MG63 (cell line): ENCODE measurements around the gene MAP3K5. TPM values are rescaled to one million over a fixed set of nuclear protein-coding genes. Genes with fewer than 3 reads are reported as not detected.

Experiments used
- DNase-seq: peaks from one replicate; pipeline ENCODE4 v3.0.0-alpha.2; 2020
- H3K27me3 ChIP-seq: fragments of 250-450 bp; sonication (Bioruptor Pico); 2 replicates; pipeline ENCODE4 v1.5.1; 2020; ENCODE audit warnings: mild to moderate bottlenecking, moderate library complexity
- H3K36me3 ChIP-seq: fragments of 250-450 bp; sonication (Bioruptor Pico); 2 replicates; pipeline ENCODE4 v1.5.1; 2020; ENCODE audit warnings: mild to moderate bottlenecking, moderate library complexity
- H3K4me3 ChIP-seq: fragments of 250-450 bp; sonication (Bioruptor Pico); 2 replicates; pipeline ENCODE4 v1.5.1; 2020; ENCODE audit warnings: mild to moderate bottlenecking, moderate library complexity
- H3K9me3 ChIP-seq: fragments of 250-450 bp; sonication (Bioruptor Pico); 2 replicates; pipeline ENCODE4 v1.5.1; 2020; ENCODE audit warnings: mild to moderate bottlenecking, moderate library complexity
- total RNA-seq: library from RNA; depleted of rRNA; stranded (reverse); fragments of >200 nt; shearing (Covaris generic); gene quantifications from 2 replicates; pipeline ENCODE4 v1.2.3, GENCODE V29; 2014; ENCODE audit warnings: low replicate concordance; rRNA removed

The MAP3K5 gene
- total RNA-seq, 1 experiment from 2014 or later, result 5.7 TPM

DNA sequence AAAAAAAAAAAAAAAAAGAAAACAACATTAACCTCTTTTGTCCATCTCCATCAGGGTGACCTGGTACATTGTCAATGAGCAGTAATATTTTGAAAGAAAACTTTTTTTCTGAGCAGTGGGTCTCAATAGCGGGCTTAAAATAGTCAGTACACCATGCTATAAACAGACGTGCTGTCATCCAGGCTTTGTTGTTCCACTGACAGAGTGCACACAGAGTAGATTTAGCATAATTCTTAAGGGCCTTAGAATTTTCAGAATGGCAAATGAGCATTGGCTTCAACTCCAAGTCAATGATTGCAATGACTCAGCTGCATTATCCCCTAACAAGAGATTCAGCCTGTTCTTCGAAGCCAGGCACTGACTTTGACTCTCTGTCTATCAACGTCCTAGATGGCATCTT lies 277.7 kb downstream of the MAP3K5 start:
- no peak overlapping the region for H3K4me3 ChIP-seq
- DNase-seq, result no peak
- peaks cover 2% of the 10 kb centered on the region; the same call in 1 of the 2 replicates for H3K27me3 ChIP-seq
- no peaks in the 10 kb centered on the region for H3K9me3 ChIP-seq
- no peaks in the 10 kb centered on the region for H3K36me3 ChIP-seq

DNA sequence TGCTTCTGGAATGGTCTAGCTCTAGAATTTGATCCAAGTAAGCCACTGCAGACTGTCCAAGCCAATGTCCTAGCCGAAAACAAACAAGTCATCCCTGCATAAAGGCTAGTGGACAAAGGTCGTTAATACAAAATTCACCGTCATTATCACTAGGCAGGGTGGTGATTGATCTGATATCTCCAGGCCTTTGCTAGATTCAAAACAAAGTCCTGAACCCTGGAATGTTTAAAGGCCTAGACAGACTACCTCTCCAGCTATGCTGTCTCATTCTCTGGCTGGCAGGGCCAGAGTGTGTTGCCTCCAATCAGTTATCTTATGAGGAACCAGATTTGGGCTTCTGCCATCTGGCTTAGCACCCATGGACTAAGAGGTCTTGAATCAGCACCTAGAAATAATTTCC lies 280.4 kb downstream of the MAP3K5 start:
- peak; percentile 16 for DNase-seq
- H3K4me3 ChIP-seq, result no peak overlapping the region
- H3K27me3 ChIP-seq, result peaks cover 2% of the 10 kb centered on the region; the same call in 1 of the 2 replicates
- no peaks in the 10 kb centered on the region for H3K9me3 ChIP-seq
- no peaks in the 10 kb centered on the region for H3K36me3 ChIP-seq

DNA sequence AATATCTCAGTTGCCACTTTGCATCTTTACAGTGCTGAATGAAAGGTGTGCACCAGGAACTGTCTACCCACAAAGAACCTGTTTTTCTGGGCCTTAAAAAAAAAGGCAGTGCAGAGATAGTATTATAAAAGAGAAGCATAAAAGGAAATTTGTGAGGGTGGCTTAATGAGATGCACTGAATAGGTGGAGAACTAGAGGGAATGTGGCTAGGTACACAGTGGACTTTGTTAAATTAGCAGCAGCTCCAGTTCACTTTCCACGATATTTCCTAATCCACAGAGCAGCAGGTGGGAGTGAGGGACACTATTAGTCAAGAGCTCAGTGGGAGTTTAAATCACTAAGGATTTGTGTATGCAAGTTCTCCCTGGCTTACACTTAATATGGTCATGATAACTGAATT lies 280.9 kb downstream of the MAP3K5 start:
- DNase-seq, result no peak
- no peak overlapping the region for H3K4me3 ChIP-seq
- H3K36me3 ChIP-seq, result no peaks in the 10 kb centered on the region
- H3K27me3 ChIP-seq, result peaks cover 2% of the 10 kb centered on the region; the same call in 1 of the 2 replicates
- H3K9me3 ChIP-seq, result no peaks in the 10 kb centered on the region

DNA sequence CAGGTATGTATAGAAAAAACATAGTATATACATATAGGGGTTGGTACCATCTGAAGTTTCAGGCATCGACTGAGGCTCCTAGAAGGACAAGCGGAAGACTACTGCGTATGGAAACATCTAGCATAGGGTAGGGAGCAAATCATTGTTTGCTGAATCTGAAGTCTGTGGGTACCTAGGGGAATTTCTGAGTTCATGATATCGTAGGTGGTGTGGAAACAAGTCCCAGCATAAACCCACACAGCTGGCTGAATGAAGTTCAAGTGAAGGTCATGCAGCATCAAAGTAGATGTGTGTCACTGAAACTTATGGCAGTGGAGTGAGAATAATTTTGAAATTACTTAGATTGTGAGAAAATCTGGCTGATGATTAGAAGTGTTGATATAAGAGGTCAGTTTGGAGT lies 281.5 kb downstream of the MAP3K5 start:
- no peak overlapping the region for H3K4me3 ChIP-seq
- DNase-seq, result no peak
- peaks cover 2% of the 10 kb centered on the region; the same call in 1 of the 2 replicates for H3K27me3 ChIP-seq
- H3K36me3 ChIP-seq, result no peaks in the 10 kb centered on the region
- no peaks in the 10 kb centered on the region for H3K9me3 ChIP-seq

DNA sequence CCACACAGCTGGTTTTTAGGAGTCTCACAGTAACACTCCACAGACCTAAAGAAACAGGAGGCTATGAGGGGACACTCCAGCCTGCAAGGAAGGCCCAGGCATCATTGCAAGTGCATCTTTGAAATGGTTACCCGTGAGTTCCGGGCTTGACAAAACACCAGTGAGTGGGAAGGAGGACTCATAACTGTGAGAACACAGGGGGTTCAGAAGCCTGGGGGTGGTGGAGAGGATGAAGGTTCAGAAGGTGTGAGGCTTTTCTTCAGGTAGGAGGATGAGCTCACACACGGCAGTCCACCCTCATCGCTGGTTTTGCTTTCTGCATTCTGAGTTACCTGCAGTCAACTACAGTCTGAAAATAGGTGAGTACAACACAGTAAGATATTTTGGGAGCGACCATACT lies 282.0 kb downstream of the MAP3K5 start:
- Histone ChIP-seq H3K9me3 (no peaks in the 10 kb centered on the region), H3K4me3 (no peak overlapping the region), H3K36me3 (no peaks in the 10 kb centered on the region), H3K27me3 (peaks cover 2% of the 10 kb centered on the region; the same call in 1 of the 2 replicates)
- DNase-seq, result no peak

DNA sequence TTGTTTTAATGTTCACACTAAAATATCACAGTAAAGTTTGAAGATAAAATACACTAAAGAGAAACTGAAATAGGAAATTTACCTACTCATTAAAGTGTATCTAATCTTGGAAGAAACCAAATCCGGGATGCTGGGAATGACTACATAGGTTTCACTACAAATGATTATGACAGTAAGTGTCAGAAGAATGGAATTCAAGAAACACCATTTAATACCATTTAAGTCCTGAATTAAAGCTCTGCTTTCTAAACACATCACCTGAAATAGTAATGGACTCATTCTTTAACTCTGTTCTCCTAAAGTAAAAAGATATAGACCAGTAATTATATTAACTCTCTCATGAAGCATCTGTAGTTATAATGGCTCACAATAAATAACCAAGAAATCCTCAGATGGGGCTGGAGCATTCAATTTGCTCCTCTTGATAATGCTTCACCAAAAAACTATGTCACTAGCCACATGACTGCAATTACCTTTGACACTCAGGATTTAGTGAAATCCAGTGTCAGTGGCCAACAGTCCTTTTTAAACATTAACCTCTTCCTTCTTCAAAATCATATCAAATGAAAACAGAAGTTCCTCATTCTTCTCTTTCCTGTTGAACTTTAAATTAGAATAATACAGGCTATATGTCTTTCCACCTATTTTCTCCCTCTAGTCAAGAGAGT lies 283.4 kb downstream of the MAP3K5 start:
- Histone ChIP-seq H3K9me3 (no peaks in the 10 kb centered on the region), H3K4me3 (no peak overlapping the region), H3K36me3 (no peaks in the 10 kb centered on the region), H3K27me3 (peaks cover 2% of the 10 kb centered on the region; the same call in 1 of the 2 replicates)
- DNase-seq, result no peak

Other genes starting within 250 kb of the MAP3K5 start
- gene MAP7, start 242.1 kb downstream of the MAP3K5 start, total RNA-seq, result not detected in 2 replicates
- 1.4 and 3.0 TPM in 2 replicates for gene PEX7, start 30.1 kb upstream of the MAP3K5 start, total RNA-seq
- gene SLC35D3, start 129.8 kb upstream of the MAP3K5 start, total RNA-seq, result not detected in 2 replicates